Hepatocyte (in vitro differentiated cells): ENCODE results near the gene ZMYM2. TPM values are rescaled to one million over a fixed set of nuclear protein-coding genes. Genes with fewer than 3 reads are reported as not detected.

ENCODE experiments used
- DNase-seq: peaks from one replicate; pipeline ENCODE4 v3.0.0-alpha.2; 2016; ENCODE audit warnings: low spot score
- H2AFZ ChIP-seq: fragments of 200-600 bp; sonication (generic); 2 replicates; pipeline ENCODE4 v1.6.0; 2016; ENCODE audit warnings: antibody characterized with exemption, mild to moderate bottlenecking
- H3K27ac ChIP-seq: fragments of 200-600 bp; sonication (generic); 2 replicates; pipeline ENCODE4 v1.5.1; 2016; ENCODE audit warnings: mild to moderate bottlenecking
- H3K27me3 ChIP-seq: fragments of 200-600 bp; sonication (generic); 2 replicates; pipeline ENCODE4 v1.6.1; 2016
- H3K36me3 ChIP-seq: fragments of 200-600 bp; sonication (generic); replicated peaks from 2 replicates; pipeline ENCODE4 v1.5.1; 2016; ENCODE audit warnings: low read depth; ENCODE audit not compliant: insufficient read depth
- H3K4me1 ChIP-seq: fragments of 200-600 bp; sonication (generic); 2 replicates; pipeline ENCODE4 v1.5.1; 2016; ENCODE audit warnings: mild to moderate bottlenecking, moderate library complexity; ENCODE audit not compliant: insufficient read depth
- H3K4me2 ChIP-seq: fragments of 200-600 bp; sonication (generic); 2 replicates; pipeline ENCODE4 v1.6.0; 2016
- H3K4me3 ChIP-seq: fragments of 200-600 bp; sonication (generic); 2 replicates; pipeline ENCODE4 v1.5.1; 2016; ENCODE audit warnings: mild to moderate bottlenecking
- H3K79me2 ChIP-seq: fragments of 200-600 bp; sonication (generic); 2 replicates; pipeline ENCODE4 v1.6.0; 2017; ENCODE audit warnings: mild to moderate bottlenecking
- H3K9me2 ChIP-seq: fragments of 200-600 bp; sonication (generic); replicated peaks from 2 replicates; pipeline ENCODE4 v1.6.0; 2017; ENCODE audit warnings: mild to moderate bottlenecking; ENCODE audit not compliant: insufficient read depth
- H3K9me3 ChIP-seq: fragments of 200-600 bp; sonication (generic); 2 replicates; pipeline ENCODE4 v1.5.1; 2016; ENCODE audit warnings: low read depth, mild to moderate bottlenecking
- H4K20me1 ChIP-seq: fragments of 200-600 bp; sonication (generic); 2 replicates; pipeline ENCODE4 v1.6.0; 2016; ENCODE audit warnings: mild to moderate bottlenecking; ENCODE audit not compliant: insufficient read depth, poor library complexity, severe bottlenecking
- EZH2 ChIP-seq: fragments of 200-600 bp; sonication (generic); IDR thresholded peaks from 2 replicates; pipeline ENCODE4 v1.6.1; 2016; ENCODE audit warnings: antibody characterized with exemption, mild to moderate bottlenecking, borderline replicate concordance
- EZH2phosphoT487 ChIP-seq: fragments of 200-600 bp; sonication (generic); IDR thresholded peaks from one replicate; pipeline ENCODE4 v1.6.1; 2018; ENCODE audit warnings: antibody characterized with exemption, mild to moderate bottlenecking, low read depth, moderate library complexity; ENCODE audit not compliant: unreplicated experiment, severe bottlenecking
- WGBS: methylation state at CpG from one replicate; pipeline ENCODE4 v1.1.6; 2016; ENCODE audit warnings: low lambda C conversion rate; ENCODE audit errors: missing lambda C conversion rate; 5-methylcytosine and 5-hydroxymethylcytosine counted together
- polyA plus RNA-seq: library from polyadenylated mRNA; unstranded; fragments of >200 nt; fragmentation: Nextera tagmentation; extraction: Ambion mirVana; gene quantifications from 2 replicates; pipeline ENCODE4 v1.2.1, GENCODE V29; 2016
- total RNA-seq: library from RNA; depleted of rRNA; stranded (reverse); fragments of >200 nt; gene quantifications from 2 replicates; pipeline ENCODE4 v1.2.3, GENCODE V29; 2014
- TF ChIP-seq, protein P1 (sequence below): fragments of 200-600 bp; sonication (generic); IDR thresholded peaks from 2 replicates; pipeline ENCODE4 v1.5.1; 2016; ENCODE audit warnings: antibody characterized with exemption, mild to moderate bottlenecking; ENCODE audit not compliant: poor library complexity

The ZMYM2 gene
- total and polyA plus RNA-seq, 2 experiments from 2014 or later: 25.2 to 91.1 TPM

DNA sequence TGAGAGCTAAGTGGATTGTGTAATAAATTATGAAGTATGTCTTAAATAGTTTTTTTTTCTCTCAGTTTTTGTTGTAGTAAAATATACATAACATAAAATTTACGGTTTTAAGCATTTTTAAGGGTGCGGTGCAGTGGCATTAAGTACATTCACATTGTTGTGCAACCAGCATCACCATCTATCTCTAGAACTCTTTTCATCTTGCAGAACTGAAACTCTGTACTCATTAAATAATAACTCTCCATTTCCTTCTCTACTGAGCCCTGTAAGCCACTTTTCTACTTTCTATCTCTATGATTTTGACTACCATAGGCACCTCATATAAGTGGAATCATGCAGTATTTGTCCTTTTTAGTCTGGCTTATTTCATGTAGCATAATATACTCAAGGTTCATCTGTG lies 115.2 kb downstream of the ZMYM2 start:
- no peaks in the 10 kb centered on the region for H3K79me2 ChIP-seq
- WGBS: 81% methylated on average over 2 of the region's 2 CpGs
- no peak overlapping the region for H3K4me2 ChIP-seq
- H3K27me3 ChIP-seq: no peaks in the 10 kb centered on the region
- no peak for DNase-seq
- no peaks in the 10 kb centered on the region for H3K9me3 ChIP-seq
- no peak overlapping the region for H2AFZ ChIP-seq
- no peak for TF ChIP-seq EZH2
- H3K9me2 ChIP-seq: no peaks in the 10 kb centered on the region
- no peaks in the 10 kb centered on the region for H3K36me3 ChIP-seq
- H3K27ac ChIP-seq: peak overlapping the region; percentile 29
- H4K20me1 ChIP-seq: no peaks in the 10 kb centered on the region
- peaks cover 13% of the 10 kb centered on the region for H3K4me1 ChIP-seq
- no peak overlapping the region for H3K4me3 ChIP-seq

DNA sequence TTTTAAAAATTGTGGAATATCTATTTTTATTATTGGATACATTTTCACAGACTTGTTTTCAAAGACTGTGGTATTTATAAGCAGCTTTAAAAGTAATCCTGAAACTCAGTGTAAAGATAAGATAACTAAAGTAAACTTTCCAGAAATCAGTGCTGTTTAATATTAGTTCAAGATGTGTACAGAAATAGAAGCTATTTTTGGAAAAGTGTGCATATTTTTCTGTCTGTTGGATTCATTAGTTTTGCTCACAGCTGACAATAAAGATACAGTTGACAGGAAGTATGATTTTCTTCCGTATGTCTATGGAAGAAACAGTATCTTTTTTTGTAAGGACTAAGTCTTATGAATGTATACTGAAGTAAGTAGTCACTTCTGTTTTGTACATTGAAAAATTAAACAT lies 116.4 kb downstream of the ZMYM2 start:
- no peak overlapping the region for H3K4me3 ChIP-seq
- no peaks in the 10 kb centered on the region for H3K27me3 ChIP-seq
- H3K9me3 ChIP-seq: no peaks in the 10 kb centered on the region
- H3K36me3 ChIP-seq: no peaks in the 10 kb centered on the region
- TF ChIP-seq EZH2 (no peak), EZH2phosphoT487 (no peak)
- TF ChIP-seq, protein P1, sequence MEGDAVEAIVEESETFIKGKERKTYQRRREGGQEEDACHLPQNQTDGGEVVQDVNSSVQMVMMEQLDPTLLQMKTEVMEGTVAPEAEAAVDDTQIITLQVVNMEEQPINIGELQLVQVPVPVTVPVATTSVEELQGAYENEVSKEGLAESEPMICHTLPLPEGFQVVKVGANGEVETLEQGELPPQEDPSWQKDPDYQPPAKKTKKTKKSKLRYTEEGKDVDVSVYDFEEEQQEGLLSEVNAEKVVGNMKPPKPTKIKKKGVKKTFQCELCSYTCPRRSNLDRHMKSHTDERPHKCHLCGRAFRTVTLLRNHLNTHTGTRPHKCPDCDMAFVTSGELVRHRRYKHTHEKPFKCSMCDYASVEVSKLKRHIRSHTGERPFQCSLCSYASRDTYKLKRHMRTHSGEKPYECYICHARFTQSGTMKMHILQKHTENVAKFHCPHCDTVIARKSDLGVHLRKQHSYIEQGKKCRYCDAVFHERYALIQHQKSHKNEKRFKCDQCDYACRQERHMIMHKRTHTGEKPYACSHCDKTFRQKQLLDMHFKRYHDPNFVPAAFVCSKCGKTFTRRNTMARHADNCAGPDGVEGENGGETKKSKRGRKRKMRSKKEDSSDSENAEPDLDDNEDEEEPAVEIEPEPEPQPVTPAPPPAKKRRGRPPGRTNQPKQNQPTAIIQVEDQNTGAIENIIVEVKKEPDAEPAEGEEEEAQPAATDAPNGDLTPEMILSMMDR: no peak
- no peaks in the 10 kb centered on the region for H3K9me2 ChIP-seq
- peak overlapping the region; percentile 9 for H3K4me2 ChIP-seq
- H3K4me1 ChIP-seq: peaks cover 13% of the 10 kb centered on the region
- peak overlapping the region; percentile 33 for H3K27ac ChIP-seq
- no peaks in the 10 kb centered on the region for H4K20me1 ChIP-seq
- no peak for DNase-seq
- H3K79me2 ChIP-seq: peaks cover 6% of the 10 kb centered on the region
- 15% methylated on average over 1 of the region's 1 CpG for WGBS
- no peak overlapping the region for H2AFZ ChIP-seq

DNA sequence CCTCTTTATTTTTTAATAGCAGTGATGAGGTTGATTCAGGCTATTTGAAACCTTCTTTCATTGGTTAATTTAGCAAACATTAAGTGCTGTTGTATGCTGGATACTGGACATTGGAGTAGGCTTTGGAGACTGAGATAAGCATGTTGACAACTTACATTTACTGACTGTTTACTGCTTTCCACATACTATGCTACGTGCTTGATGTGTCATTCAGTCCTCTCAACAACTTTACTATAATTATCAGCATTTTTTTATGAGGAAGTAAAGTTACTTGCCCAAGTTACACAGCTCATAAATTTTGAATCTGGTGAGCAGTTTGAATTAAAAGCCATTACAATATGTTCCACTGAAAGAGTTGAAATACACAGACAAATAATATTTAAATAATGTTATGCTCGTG lies 118.6 kb downstream of the ZMYM2 start:
- no peaks in the 10 kb centered on the region for H3K9me3 ChIP-seq

DNA sequence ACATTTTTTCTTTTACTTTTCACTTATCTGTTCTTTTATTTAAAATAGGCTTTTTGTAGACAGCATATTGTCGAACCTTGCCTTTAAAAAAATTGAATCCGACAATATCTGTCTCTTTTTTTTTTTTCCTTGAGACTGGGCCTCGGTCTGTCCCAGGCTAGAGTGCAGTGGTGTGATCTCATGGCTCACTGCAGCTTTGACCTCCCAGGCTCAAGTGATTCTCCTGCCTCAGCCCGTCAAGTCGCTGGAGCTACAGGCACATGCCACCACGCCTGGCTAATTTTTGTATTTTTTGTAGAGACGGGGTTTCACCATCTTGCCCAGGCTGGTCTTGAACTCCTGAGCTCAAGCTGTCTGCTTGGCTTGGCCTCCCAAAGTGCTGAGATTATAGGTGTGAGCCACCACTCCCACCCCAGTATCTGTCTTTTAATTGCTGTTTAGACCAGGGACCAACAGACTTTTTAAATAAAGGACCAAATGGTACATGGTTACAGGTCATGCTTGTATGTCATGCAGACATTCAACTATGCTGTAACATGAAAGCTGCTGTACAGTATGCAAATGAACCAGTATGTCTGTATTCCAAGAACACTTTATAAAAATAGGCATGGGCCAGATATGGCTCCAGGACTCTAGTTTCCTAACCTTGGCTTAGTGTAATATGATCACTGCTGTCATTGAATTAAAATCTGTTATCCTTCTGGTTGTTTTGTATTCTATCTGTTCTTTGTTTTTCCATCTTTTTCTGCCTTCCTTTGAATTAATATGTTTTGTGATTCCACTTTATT lies 122.0 kb downstream of the ZMYM2 start:
- TF ChIP-seq, protein P1: no peak
- TF ChIP-seq EZH2: no peak
- no peak for TF ChIP-seq EZH2phosphoT487
- Histone ChIP-seq H3K27me3 (no peaks in the 10 kb centered on the region), H3K9me2 (no peaks in the 10 kb centered on the region), H3K36me3 (peaks cover 5% of the 10 kb centered on the region), H3K4me2 (no peak overlapping the region), H3K9me3 (no peaks in the 10 kb centered on the region), H4K20me1 (no peaks in the 10 kb centered on the region), H3K79me2 (peaks cover 7% of the 10 kb centered on the region), H3K27ac (no peak overlapping the region), H3K4me3 (no peak overlapping the region), H2AFZ (no peak overlapping the region), H3K4me1 (peaks cover 8% of the 10 kb centered on the region)
- WGBS: 95% methylated on average over 7 of the region's 7 CpGs
- no peak for DNase-seq

More for the DNA sequence above, 118.6 kb downstream of the ZMYM2 start:
- Histone ChIP-seq H4K20me1 (no peaks in the 10 kb centered on the region), H3K4me1 (peaks cover 13% of the 10 kb centered on the region), H3K27ac (peak overlapping the region; percentile 6), H3K27me3 (no peaks in the 10 kb centered on the region), H3K36me3 (no peaks in the 10 kb centered on the region), H2AFZ (no peak overlapping the region), H3K4me2 (no peak overlapping the region), H3K79me2 (peaks cover 7% of the 10 kb centered on the region), H3K4me3 (no peak overlapping the region), H3K9me2 (no peaks in the 10 kb centered on the region)
- TF ChIP-seq, protein P1: no peak
- TF ChIP-seq EZH2phosphoT487 (no peak), EZH2 (no peak)
- WGBS: 63% methylated on average over 2 of the region's 2 CpGs
- no peak for DNase-seq
